Measurements from ENCODE around the gene GPR26. TPM values are rescaled to one million over a fixed set of nuclear protein-coding genes. Genes with fewer than 3 reads are reported as not detected.
A peak's percentile ranks its signal among the peaks of the same experiment; 100 is the strongest.

GPR26 gene
- total RNA-seq, 4 donors from 2014 or later, result not detected

- DNase-seq (ENCODE audit: low spot score in 2 of 2), result peak in 1 of 2 donors; percentile 47
- no peaks in the 10 kb centered on the region for H3K27me3 ChIP-seq
- 65% methylated on average over 5 of the region's 7 CpGs for WGBS
- H3K36me3 ChIP-seq, result no peaks in the 10 kb centered on the region
- TF ChIP-seq EP300 (IDR thresholded peaks at IDR 0.05) (no peak), POLR2AphosphoS5 (IDR thresholded peaks at IDR 0.05) (no peak), CTCF (IDR thresholded peaks at IDR 0.05) (no peak), POLR2A (IDR thresholded peaks at IDR 0.05) (no peak)
- no peak overlapping the region for H3K4me3 ChIP-seq
- no peaks in the 10 kb centered on the region for H3K9me3 ChIP-seq
- H3K27ac ChIP-seq, result no peak overlapping the region
- H3K4me1 ChIP-seq, result no peaks in the 10 kb centered on the region
Measured at GRCh38 chr10:123741146-123741545, 75.0 kb downstream of the GPR26 start.

GRCh38 chr10:123741711-123742110 is 75.6 kb downstream of the GPR26 start:
- peak in 1 of 2 donors; percentile 56 for DNase-seq (ENCODE audit: low spot score in 2 of 2)
- Histone ChIP-seq H3K4me1 (no peaks in the 10 kb centered on the region), H3K4me3 (no peak overlapping the region), H3K9me3 (no peaks in the 10 kb centered on the region), H3K27ac (no peak overlapping the region), H3K27me3 (no peaks in the 10 kb centered on the region), H3K36me3 (no peaks in the 10 kb centered on the region)
- TF ChIP-seq CTCF (IDR thresholded peaks at IDR 0.05) (no peak), POLR2AphosphoS5 (IDR thresholded peaks at IDR 0.05) (no peak), POLR2A (IDR thresholded peaks at IDR 0.05) (no peak), EP300 (IDR thresholded peaks at IDR 0.05) (no peak)
- 86% methylated on average over 5 of the region's 5 CpGs for WGBS

DNA sequence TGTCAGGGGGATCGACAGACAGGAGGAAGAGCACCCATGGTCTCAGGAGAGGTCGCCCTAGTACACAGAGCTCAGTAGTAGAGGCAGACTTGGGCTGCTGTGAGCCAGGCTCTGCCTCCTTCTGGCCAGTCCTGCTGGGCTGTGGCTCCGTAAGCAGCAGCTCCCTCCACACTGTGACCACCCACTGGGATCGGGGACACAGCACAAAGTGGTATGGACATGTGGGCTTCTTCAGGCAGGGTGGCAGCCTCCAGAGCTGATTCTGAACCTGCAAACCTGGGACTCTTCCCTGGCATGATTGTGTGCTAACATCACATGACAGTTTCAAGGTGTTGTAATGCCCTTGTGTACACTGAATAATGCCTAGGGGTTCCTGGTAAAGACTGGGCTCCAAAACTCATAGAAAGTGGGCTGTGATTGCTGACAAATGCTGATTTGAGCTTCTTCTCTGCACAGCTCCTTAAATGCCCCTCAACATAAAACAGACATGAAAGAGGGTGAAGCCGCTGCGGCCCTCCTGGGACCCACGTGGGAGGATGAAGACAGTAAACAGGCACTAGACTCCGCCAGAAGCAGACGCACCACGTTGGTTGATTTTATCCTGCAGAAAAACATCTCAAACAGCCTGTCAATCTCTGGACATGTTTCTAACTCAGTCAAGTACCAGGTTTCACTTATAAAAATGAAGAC is 76.7 kb downstream of the GPR26 start:
- peak in 1 of 2 donors; percentile 40 for DNase-seq (ENCODE audit: low spot score in 2 of 2)
- no peaks in the 10 kb centered on the region for H3K4me1 ChIP-seq
- H3K4me3 ChIP-seq, result no peak overlapping the region
- H3K36me3 ChIP-seq, result no peaks in the 10 kb centered on the region
- H3K27me3 ChIP-seq, result no peaks in the 10 kb centered on the region
- 84% methylated on average over 8 of the region's 10 CpGs for WGBS
- no peak for TF ChIP-seq POLR2A (IDR thresholded peaks at IDR 0.05)
- TF ChIP-seq EP300 (IDR thresholded peaks at IDR 0.05), result no peak
- no peak for TF ChIP-seq CTCF (IDR thresholded peaks at IDR 0.05)
- no peak for TF ChIP-seq POLR2AphosphoS5 (IDR thresholded peaks at IDR 0.05)
- no peaks in the 10 kb centered on the region for H3K9me3 ChIP-seq
- H3K27ac ChIP-seq, result no peak overlapping the region

GRCh38 chr10:123743441-123744223 is 77.5 kb downstream of the GPR26 start:
- DNase-seq (ENCODE audit: low spot score in 2 of 2), result peak in 1 of 2 donors; percentile 20
- Histone ChIP-seq H3K27me3 (no peaks in the 10 kb centered on the region), H3K36me3 (no peaks in the 10 kb centered on the region), H3K27ac (no peak overlapping the region), H3K9me3 (no peaks in the 10 kb centered on the region), H3K4me1 (no peaks in the 10 kb centered on the region), H3K4me3 (no peak overlapping the region)
- WGBS, result 72% methylated on average over 13 of the region's 13 CpGs
- no peak for TF ChIP-seq EP300 (IDR thresholded peaks at IDR 0.05)
- TF ChIP-seq POLR2A (IDR thresholded peaks at IDR 0.05), result no peak
- no peak for TF ChIP-seq POLR2AphosphoS5 (IDR thresholded peaks at IDR 0.05)
- TF ChIP-seq CTCF (IDR thresholded peaks at IDR 0.05), result no peak

DNA sequence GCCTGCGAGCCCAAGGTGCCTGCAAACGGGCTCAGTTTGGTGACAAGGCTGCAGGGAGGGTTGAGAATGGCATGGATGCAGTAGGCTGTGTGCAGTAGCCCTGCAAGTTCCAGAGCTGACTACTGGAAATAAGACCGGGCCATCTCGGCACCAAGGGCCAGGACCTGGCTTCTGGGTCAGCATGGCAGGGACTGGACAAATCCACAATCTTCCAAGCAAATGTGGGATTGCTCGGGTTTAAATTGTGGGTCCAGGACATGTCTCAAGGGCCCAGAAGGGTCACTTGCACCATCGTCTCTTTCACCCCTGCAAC is 78.0 kb downstream of the GPR26 start:
- Histone ChIP-seq H3K36me3 (no peaks in the 10 kb centered on the region), H3K4me1 (no peaks in the 10 kb centered on the region), H3K9me3 (no peaks in the 10 kb centered on the region), H3K27me3 (no peaks in the 10 kb centered on the region), H3K27ac (no peak overlapping the region), H3K4me3 (no peak overlapping the region)
- no peak for TF ChIP-seq EP300 (IDR thresholded peaks at IDR 0.05)
- no peak for TF ChIP-seq POLR2A (IDR thresholded peaks at IDR 0.05)
- no peak for TF ChIP-seq CTCF (IDR thresholded peaks at IDR 0.05)
- no peak for TF ChIP-seq POLR2AphosphoS5 (IDR thresholded peaks at IDR 0.05)
- 86% methylated on average over 5 of the region's 6 CpGs for WGBS
- no peak for DNase-seq (ENCODE audit: low spot score in 2 of 2)

Data from suprapubic skin (tissue), 4 donors.